ENCODE measurements around the gene SC5D. TPM values are rescaled to one million over a fixed set of nuclear protein-coding genes. Genes with fewer than 3 reads are reported as not detected.

The SC5D gene
- total and polyA plus RNA-seq, 7 donors, result 6.0 to 33.5 (median 27.2) TPM

DNA sequence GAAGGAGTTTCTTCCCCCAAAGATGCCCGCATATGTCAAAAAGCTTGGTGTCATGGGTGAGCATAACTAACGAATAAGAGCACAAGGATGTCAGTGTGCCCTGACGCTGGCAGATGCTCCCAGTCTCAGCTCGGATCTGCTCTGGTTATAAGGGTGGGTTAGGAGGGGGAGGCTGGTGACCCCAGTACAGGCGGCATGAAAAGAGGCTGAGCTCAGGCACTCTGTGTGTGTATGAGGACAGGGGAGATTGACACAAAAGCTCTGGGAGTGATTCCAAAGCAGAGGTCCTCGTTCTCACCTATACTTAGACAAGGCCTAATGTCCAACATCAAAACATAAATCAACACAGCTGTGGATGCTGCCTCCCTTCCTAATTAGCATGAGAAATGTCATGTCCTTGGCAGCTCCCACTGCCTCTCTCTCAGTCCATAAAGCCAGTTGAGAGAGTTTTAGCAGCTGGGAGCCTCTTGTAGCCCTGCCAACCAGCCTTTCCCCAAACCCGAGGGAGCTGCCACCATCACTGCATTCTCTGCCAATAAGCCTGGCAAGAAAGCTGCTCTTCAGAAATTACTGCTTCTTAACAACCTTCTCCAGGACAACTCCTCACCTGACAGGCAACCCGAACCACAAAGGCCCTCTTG, 59.8 kb downstream of the SC5D start:
- Histone ChIP-seq H3K36me3 (no peaks in the 10 kb centered on the region), H3K27ac (peak overlapping the region in 1 of 4 donors; percentile 13), H3K4me3 (no peak overlapping the region), H3K4me1 (peaks cover 0 to 32% (median 23%) of the 10 kb centered on the region in 4 donors), H3K9me3 (no peaks in the 10 kb centered on the region), H3K27me3 (no peaks in the 10 kb centered on the region)
- no peak for DNase-seq
- no peak for TF ChIP-seq POLR2A (IDR thresholded peaks at IDR 0.05)
- TF ChIP-seq, protein P1, sequence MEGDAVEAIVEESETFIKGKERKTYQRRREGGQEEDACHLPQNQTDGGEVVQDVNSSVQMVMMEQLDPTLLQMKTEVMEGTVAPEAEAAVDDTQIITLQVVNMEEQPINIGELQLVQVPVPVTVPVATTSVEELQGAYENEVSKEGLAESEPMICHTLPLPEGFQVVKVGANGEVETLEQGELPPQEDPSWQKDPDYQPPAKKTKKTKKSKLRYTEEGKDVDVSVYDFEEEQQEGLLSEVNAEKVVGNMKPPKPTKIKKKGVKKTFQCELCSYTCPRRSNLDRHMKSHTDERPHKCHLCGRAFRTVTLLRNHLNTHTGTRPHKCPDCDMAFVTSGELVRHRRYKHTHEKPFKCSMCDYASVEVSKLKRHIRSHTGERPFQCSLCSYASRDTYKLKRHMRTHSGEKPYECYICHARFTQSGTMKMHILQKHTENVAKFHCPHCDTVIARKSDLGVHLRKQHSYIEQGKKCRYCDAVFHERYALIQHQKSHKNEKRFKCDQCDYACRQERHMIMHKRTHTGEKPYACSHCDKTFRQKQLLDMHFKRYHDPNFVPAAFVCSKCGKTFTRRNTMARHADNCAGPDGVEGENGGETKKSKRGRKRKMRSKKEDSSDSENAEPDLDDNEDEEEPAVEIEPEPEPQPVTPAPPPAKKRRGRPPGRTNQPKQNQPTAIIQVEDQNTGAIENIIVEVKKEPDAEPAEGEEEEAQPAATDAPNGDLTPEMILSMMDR (IDR thresholded peaks at IDR 0.05), result no peak
- TF ChIP-seq EP300 (IDR thresholded peaks at IDR 0.05), result no peak
- TF ChIP-seq POLR2AphosphoS5 (IDR thresholded peaks at IDR 0.05), result no peak
- WGBS, 2 donors, result 70 to 72% methylated on average over 8 of the region's 8 CpGs
- intact Hi-C loops (cut with DNase I), result no loop called here

DNA sequence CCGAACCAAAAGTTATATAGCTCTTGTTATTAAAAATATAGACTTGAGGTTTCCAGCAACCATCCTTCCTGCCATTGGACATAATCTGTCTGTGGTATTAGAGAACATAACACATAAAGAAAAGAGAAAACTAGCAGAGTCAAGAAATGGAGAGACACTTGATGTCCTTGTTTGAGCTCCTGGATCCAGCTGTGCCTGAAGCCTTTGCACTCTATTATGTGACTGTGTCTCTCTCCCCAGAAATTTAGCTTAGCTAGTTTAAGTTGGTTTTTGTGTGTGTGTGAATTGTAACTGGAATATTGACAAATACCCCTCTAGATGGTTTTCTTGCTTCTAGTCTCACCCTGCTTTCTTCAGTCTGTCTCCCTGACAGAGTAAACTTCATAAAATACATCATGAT, 61.6 kb downstream of the SC5D start:
- Histone ChIP-seq H3K36me3 (no peaks in the 10 kb centered on the region), H3K27me3 (no peaks in the 10 kb centered on the region), H3K4me1 (peaks cover 0 to 32% (median 23%) of the 10 kb centered on the region in 4 donors), H3K4me3 (no peak overlapping the region), H3K27ac (no peak overlapping the region), H3K9me3 (no peaks in the 10 kb centered on the region)
- intact Hi-C loops (cut with DNase I), result no loop called here
- 97 to 100% methylated on average over 1 of the region's 1 CpG for WGBS, 2 donors
- DNase-seq, result no peak
- TF ChIP-seq POLR2A (IDR thresholded peaks at IDR 0.05) (no peak), POLR2AphosphoS5 (IDR thresholded peaks at IDR 0.05) (no peak), EP300 (IDR thresholded peaks at IDR 0.05) (no peak)
- TF ChIP-seq, protein P1 (IDR thresholded peaks at IDR 0.05), result no peak

DNA sequence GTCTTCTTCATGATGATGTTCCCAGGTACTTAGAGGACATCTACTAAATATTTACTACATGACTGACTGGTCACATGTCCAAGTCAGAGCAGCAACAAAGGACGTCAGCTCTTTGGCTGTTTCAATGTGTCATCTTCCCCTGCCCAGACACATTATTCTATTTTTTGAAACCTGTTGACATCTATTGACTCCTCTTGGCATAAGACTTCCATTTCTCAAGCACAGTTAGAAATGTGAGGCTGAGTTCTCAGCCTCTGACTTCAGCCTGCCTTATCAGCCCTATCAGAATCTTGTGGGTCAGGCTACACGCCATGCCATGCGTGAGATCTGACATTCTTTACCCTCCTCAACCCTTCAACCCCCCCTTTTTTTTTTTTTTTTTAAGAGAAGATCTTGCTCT, 63.8 kb downstream of the SC5D start:
- no peak overlapping the region for H3K4me3 ChIP-seq
- H3K36me3 ChIP-seq, result no peaks in the 10 kb centered on the region
- H3K4me1 ChIP-seq, result peaks cover 0 to 15% (median 10%) of the 10 kb centered on the region in 4 donors
- WGBS, 2 donors, result 89 to 91% methylated on average over 3 of the region's 3 CpGs
- intact Hi-C loops (cut with DNase I), result no loop called here
- H3K27ac ChIP-seq, result no peak overlapping the region
- DNase-seq, result no peak
- H3K9me3 ChIP-seq, result no peaks in the 10 kb centered on the region
- no peaks in the 10 kb centered on the region for H3K27me3 ChIP-seq
- TF ChIP-seq, protein P1 (IDR thresholded peaks at IDR 0.05), result no peak
- TF ChIP-seq POLR2AphosphoS5 (IDR thresholded peaks at IDR 0.05) (no peak), EP300 (IDR thresholded peaks at IDR 0.05) (no peak), POLR2A (IDR thresholded peaks at IDR 0.05) (no peak)

Other genes with a start within 250 kb of the SC5D start
- gene TECTA, start 191.5 kb upstream of the SC5D start, total RNA-seq, result 1 to 10 TPM in 3 of 4 donors, under 1 TPM in 1; 0.82 to 3.9 (median 1.3) TPM
- under 1 TPM in 1 of 3 donors, not detected in 2; 0.28 TPM for gene TECTA, start 191.5 kb upstream of the SC5D start, polyA plus RNA-seq
- gene SORL1, start 159.5 kb downstream of the SC5D start, total RNA-seq, result 10 to 100 TPM in 3 of 4 donors, 1 to 10 TPM in 1; 8.1 to 17.1 (median 14.2) TPM
- gene SORL1, start 159.5 kb downstream of the SC5D start, polyA plus RNA-seq, result 10 to 100 TPM in 1 of 3 donors, 1 to 10 TPM in 2; 3.2 to 19.8 (median 3.6) TPM